NCI-H1417 (cell line): Measurements from ENCODE around the gene NTPCR.

Source experiments
- DNase-seq, 3 experiments: peaks; one replicate each; lab custom pipeline; 2025; lab: John Stamatoyannopoulos, UW

Gene NTPCR

DNA sequence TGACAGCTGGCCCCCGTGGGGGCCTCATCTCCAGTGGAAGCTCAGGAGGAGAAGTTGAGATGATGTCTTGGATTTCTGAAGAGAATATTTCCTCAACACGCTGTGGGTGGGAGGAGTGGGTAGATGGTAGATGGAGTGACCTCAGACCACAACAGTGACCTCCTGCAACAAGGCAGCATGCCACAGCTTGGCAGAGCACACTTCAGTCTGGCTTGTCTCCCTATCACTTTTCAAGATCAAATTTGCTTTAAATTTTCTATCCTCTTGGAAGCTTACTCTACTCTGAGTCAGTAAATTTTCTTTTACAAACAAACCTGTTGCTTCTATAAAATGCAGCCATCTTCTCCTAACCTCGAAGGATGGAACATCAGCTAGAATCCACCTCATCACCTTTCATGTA is 59.7 kb downstream of the NTPCR start:
- DNase-seq, result no peak

DNA sequence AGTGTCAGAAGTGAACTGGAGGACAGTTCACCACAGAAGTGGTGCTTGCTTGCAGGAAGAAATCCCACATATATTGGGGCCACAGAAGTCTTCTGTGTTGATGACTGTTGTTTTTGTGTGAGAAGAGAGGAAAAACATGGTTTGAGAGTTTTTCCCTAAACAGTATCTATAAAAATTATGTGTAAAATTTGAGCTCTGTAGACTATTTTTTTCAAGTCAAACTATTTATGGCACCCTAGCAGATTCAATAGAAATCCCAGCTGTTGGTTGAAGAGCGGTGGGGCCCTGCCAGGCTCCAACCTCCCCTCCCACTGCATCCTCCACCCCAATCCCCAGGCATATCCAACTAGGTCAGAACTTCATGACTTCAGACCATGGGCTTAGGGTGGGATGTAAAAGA is 61.6 kb downstream of the NTPCR start:
- no peak for DNase-seq

DNA sequence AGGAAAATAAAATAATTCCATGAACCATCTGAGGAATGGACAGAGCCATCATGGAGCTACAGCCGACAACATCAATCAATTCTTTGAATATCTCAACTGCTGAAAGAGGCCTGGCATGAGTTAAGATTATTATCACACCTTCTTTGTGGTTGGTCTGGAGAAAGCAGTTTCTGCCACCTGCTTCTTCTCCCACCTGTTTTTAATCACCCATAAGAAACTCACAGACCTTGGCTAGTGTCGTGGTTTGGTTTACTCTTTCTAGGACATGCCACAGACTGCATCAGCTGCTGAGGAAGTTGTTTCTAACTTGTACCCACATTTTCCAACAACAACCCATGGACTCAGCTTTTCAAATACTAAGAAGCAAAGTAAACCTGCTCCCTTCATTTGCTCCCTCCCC is 65.6 kb downstream of the NTPCR start:
- no peak for DNase-seq

DNA sequence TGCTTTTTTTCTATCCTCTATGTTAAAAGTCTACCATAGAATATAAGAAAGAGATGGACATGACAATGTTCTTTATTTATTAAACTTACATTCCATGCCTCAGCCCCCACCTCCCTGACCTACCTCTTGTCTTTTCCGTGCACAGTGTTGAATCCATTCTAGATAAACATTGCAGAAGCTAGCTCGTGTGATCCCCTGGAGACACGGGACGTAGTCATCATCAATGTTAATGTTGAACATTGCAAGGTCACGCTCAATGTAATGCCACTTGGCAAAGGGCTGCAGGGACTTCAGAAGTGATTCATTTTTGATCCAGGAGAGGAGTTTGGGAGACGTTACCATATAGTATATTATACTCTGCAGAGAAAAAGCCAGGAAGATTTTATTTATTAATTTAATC is 66.4 kb downstream of the NTPCR start:
- peak in 1 of 3 experiments; percentile 66 for DNase-seq

DNA sequence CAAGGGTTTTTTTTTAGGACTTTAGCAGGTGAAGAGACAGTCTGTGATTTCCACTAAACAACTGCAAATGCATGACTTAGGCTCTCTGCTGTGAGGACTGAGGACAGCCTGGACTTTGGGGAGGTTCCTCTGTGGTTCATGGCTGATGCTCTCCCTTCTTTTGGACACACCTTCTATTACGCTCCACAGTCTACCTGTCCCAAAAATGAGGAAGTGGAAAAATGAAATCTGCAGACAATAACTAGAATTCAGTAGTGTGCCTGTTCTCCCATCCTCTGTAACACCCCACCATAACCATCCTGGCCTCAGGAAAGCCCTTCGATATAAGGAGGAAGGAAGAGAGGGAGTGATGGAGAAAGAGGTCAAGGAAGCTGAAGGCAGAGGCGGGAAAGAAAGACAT is 68.7 kb downstream of the NTPCR start:
- DNase-seq, result no peak

DNA sequence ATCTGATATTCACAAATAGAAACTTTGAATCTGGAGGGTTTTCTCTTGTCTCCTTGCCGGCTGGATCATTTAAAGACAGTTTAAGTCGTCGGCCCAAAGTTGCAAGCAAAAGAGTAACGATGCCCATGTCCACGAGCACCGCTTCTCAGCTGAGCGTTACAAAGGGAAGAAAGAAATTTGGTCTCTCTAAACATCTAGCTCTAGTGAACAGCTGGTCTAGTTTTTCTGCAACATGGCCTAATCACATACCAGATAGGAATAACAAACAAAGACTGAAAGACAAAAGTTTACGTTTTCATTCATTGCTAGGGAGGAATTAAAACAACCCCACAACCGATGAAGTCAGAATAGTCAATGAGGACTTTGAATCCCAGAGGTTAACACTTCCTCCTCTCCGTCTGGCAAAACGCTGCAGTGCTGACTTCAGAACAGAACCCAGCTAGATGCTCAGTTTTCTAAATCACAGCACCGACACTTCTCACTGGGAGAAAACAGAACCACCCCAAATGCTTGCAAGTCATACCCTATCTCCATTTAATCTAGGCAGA is 69.4 kb downstream of the NTPCR start:
- DNase-seq, result no peak

DNA sequence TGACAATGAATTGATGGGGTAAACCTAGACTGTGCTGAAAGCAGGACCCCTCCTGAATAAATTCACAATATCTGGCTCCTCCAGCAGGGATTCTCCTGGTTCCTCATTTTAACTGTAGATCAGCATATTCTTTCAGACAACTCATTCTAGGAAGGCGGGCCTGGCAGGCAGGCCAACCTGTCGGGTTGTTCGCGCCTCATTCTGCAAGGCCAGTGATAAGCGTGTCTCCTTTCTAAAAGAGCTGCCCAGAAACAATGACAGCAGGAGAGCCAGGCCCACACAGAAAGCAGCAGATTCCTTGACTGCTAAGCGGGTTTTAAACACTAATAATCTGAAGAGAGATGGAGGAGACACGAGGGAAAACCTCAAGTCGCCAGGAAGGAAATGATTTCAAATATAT is 70.0 kb downstream of the NTPCR start:
- no peak for DNase-seq

DNA sequence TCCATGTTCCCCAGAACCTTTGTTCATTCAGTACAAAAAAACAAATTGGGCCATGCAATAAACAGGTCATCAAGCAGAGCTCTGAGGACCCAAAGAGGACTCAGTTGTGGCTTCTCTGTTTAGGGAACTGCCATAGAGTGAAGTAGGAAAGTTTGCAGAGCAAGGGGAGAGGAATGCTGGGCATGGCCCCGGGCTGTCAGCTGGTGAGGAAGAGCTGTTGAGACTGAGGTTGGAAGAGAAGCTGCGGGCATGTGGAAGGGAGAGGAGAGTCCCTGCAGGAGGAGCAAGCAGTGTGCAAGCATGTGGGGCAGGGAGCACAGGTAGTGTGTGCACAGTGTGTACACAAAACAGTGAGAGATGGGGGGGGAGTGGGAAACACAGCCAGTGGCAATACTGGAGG is 71.8 kb downstream of the NTPCR start:
- DNase-seq, result no peak

DNA sequence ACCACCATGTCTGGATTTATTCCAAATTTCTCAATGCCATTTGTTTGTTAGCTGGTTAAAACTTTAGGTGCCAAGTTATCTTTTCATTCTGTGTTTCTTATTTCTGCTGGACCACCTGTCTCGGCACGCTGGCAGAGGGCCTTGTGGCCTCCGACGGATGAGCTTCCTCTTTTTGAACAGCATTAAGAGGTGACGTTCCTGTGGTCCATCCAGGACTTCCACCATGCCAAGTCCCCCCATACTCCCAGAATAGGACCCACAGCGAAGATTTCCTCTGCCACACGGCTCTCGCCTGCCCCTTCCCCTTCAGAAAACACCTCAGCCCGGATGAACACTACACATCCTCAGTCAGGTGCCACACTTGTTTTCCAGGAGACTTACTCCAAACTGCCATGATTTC is 73.8 kb downstream of the NTPCR start:
- no peak for DNase-seq

DNA sequence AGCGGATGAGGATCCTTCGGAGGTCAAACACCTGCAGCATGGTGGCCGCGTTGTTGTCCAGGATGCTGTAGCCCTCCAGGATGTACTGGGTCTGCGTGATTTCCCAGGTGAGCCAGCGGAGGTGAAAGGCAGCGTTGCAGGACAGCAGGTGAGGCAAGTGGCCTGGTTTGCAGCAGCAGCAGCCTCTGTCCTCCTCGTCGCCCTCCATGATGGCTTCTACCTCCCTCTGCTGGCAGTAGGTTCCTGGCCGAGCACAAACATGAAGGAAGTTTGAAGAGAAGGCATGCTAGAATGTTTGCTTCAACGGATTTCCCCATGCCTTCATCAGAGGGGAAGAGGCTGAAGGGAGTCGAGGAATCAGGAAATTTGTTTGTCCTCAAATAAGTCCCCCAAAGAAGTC is 74.7 kb downstream of the NTPCR start:
- peak; percentile 2 to 42 (median 11) for DNase-seq

DNA sequence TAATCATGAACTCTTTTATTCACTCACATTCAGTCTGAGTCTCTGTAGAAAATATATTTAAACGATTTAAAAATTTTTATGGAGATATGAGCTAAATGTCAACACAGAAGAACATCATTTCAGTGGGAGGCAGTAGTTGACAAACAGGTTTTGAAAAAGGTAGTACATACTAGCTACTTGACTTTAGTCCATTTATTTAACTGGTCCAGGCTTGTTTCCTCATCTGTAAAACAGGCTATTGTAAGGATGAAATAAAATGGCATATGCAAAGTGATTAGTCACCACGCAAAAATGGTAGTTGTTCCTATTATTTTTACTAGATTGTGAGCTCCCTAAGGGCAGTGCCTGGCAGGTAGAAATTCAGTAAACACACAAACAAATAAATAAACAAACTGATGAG is 75.2 kb downstream of the NTPCR start:
- peak in 1 of 3 experiments; percentile 36 for DNase-seq

DNA sequence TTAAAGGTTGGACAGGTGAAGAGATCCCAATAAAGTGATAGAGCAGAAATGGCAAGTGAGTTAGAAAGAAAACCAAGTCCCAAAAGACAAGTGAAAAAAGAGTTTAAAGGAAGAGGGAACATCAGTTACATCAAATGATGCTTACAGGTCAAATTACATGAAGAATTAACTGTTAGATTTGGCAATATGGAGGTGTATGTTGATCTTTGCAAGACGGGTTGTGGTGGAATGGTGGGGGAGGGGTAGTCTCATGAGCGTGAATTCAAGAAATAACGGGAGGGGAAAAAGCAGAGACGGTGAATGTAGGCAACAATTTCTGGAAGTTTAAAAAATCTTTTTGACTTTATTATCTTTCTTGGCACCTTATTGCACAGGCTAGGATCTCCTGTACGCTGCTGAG is 76.6 kb downstream of the NTPCR start:
- DNase-seq, result no peak

DNA sequence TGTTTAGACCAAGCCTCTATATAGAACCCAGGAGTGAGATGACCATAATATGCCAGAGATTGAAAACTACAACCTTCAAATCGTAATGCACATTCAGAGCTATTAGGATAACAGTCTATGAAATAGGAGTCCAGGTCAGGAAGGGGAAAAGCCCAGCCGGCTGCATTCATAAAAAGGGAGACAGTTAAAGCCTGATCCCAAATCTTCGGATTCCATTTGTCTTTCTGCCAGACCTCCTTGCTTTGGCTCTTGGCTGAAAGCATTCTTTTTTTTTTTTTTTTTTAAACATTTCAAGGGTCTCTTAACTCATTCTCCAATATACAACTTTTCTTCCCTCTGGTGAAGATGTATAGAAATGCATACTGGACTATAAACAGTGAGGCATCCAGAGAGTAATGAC is 81.1 kb downstream of the NTPCR start:
- no peak for DNase-seq

DNA sequence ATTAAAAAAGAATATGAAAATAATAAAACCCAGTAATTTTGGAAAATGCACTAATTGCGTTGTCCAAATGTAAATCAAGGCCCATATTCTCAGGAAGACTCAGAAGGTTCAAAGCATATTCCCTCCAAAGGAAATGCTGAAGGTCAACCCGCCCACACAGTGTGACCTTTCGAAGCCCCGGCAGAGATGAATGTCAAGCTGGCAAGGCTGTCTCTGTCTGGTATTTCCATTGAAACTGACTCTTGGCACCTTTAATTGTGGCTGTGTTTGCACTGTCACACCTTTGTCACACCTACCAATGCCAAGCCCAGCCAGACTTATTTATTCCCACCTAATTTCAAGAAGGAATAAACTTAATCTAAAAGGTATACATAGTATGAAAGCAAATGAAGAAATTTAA is 82.5 kb downstream of the NTPCR start:
- DNase-seq, result no peak

DNA sequence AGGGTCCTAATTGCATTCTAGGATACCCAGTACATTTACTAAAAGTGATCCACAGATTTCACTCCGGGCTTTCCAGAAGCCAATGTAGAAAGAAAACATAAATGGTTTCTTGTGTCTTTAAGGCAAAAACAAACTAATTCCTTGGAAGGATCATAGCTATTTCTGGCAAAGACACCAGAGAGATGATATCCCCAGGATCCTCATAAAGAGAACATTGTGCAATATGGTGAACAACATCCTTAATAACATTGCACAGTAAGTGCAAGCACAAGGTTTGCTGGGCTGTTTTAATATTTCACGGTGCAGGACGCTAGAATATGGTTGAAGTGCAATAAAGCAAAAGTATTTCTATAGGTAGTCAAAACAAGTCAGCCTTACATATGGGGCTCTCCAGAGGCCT is 83.0 kb downstream of the NTPCR start:
- no peak for DNase-seq
